Measurements from ENCODE around the gene MRAP.

MRAP gene

DNA sequence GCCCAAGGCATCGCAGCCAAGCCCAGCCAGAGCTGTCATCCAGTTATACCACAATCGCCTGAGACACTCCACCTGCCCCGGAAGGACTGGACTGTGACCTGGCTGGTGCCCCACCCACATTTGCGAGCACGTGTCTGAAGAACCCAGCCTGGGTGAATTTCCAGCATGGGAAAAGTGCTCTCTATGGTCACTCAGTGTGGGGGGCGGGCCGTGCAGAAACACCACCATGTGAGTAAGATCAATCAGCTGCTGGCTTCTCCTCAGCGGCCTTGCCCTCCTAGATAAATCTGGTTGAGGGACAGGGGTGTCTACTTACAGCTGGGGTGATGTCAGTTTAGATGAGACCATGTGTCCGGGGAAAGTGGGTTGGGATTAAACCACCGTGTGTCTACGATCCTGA is 49.3 kb downstream of the MRAP start:
- TF ChIP-seq, protein P1, sequence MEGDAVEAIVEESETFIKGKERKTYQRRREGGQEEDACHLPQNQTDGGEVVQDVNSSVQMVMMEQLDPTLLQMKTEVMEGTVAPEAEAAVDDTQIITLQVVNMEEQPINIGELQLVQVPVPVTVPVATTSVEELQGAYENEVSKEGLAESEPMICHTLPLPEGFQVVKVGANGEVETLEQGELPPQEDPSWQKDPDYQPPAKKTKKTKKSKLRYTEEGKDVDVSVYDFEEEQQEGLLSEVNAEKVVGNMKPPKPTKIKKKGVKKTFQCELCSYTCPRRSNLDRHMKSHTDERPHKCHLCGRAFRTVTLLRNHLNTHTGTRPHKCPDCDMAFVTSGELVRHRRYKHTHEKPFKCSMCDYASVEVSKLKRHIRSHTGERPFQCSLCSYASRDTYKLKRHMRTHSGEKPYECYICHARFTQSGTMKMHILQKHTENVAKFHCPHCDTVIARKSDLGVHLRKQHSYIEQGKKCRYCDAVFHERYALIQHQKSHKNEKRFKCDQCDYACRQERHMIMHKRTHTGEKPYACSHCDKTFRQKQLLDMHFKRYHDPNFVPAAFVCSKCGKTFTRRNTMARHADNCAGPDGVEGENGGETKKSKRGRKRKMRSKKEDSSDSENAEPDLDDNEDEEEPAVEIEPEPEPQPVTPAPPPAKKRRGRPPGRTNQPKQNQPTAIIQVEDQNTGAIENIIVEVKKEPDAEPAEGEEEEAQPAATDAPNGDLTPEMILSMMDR (IDR thresholded peaks at IDR 0.05; ENCODE audit: insufficient read depth, missing control alignments), result no peak
- no peak for DNase-seq (ENCODE audit: insufficient read length, low spot score)
- no peak for FAIRE-seq

- no peak for FAIRE-seq
- TF ChIP-seq, protein P1 (IDR thresholded peaks at IDR 0.05; ENCODE audit: insufficient read depth, missing control alignments), result no peak
- no peak for DNase-seq (ENCODE audit: insufficient read length, low spot score)
Observed at GRCh38 chr21:32348604-32349332, 50.1 kb downstream of the MRAP start.

- TF ChIP-seq, protein P1 (IDR thresholded peaks at IDR 0.05; ENCODE audit: insufficient read depth, missing control alignments), result no peak
- DNase-seq (ENCODE audit: insufficient read length, low spot score) (no peak), FAIRE-seq (no peak)
Observed at GRCh38 chr21:32349333-32349944, 50.8 kb downstream of the MRAP start.

- TF ChIP-seq, protein P1 (IDR thresholded peaks at IDR 0.05; ENCODE audit: insufficient read depth, missing control alignments), result no peak
- DNase-seq (ENCODE audit: insufficient read length, low spot score) (no peak), FAIRE-seq (no peak)
Observed at GRCh38 chr21:32350211-32350980, 51.7 kb downstream of the MRAP start.

GRCh38 chr21:32350981-32351380 is 52.3 kb downstream of the MRAP start:
- no peak for DNase-seq (ENCODE audit: insufficient read length, low spot score)

GRCh38 chr21:32351428-32351827 is 52.8 kb downstream of the MRAP start:
- TF ChIP-seq, protein P1 (IDR thresholded peaks at IDR 0.05; ENCODE audit: insufficient read depth, missing control alignments), result no peak
- FAIRE-seq, result no peak
- DNase-seq (ENCODE audit: insufficient read length, low spot score), result no peak

More at GRCh38 chr21:32350981-32351380, 52.3 kb downstream of the MRAP start:
- no peak for FAIRE-seq
- TF ChIP-seq, protein P1 (IDR thresholded peaks at IDR 0.05; ENCODE audit: insufficient read depth, missing control alignments), result no peak
